DMS79 treated with DMSO at 0.1 percent for 48 hours (cell line): ENCODE measurements around the gene TREML1.
A peak's percentile ranks its signal among the peaks of the same experiment; 100 is the strongest.

Experiments used
- DNase-seq: peaks from one replicate; lab custom pipeline; 2025; lab: John Stamatoyannopoulos, UW

The TREML1 gene

GRCh38 chr6:41177695-41178094 is 23.5 kb upstream of the TREML1 start:
- no peak for DNase-seq

GRCh38 chr6:41177287-41177686 is 23.1 kb upstream of the TREML1 start:
- no peak for DNase-seq

GRCh38 chr6:41176189-41176588 is 22.0 kb upstream of the TREML1 start:
- no peak for DNase-seq

- DNase-seq, result no peak
These were observed 20.9 kb upstream of the TREML1 start for GRCh38 chr6:41175084-41175483.

- no peak for DNase-seq
These were observed 20.5 kb upstream of the TREML1 start for GRCh38 chr6:41174610-41175009.

- DNase-seq, result no peak
These were observed 17.8 kb upstream of the TREML1 start for GRCh38 chr6:41171908-41172307.

GRCh38 chr6:41170547-41171160 is 16.5 kb upstream of the TREML1 start:
- no peak for DNase-seq

GRCh38 chr6:41167173-41167963 is 13.2 kb upstream of the TREML1 start:
- no peak for DNase-seq

- no peak for DNase-seq
These were observed 10.5 kb upstream of the TREML1 start for GRCh38 chr6:41164551-41165120.

GRCh38 chr6:41163419-41163717 is 9.2 kb upstream of the TREML1 start:
- DNase-seq, result no peak

GRCh38 chr6:41162687-41163418 is 8.7 kb upstream of the TREML1 start, which contains the start of gene TREM2:
Gene TREM2, minus strand, starts transcription at chr6:41163116. Its CDS starts 34 bp downstream, at chr6:41163082.
- DNase-seq, result no peak

- no peak for DNase-seq
These were observed 7.9 kb upstream of the TREML1 start for GRCh38 chr6:41161851-41162552.

- DNase-seq, result no peak
These were observed 7.2 kb upstream of the TREML1 start for GRCh38 chr6:41161380-41161779.

GRCh38 chr6:41160933-41161332 is 6.8 kb upstream of the TREML1 start:
- no peak for DNase-seq

- peak; percentile 89 for DNase-seq
These were observed 5.4 kb upstream of the TREML1 start for GRCh38 chr6:41159415-41160082.

GRCh38 chr6:41157323-41157722 is 3.2 kb upstream of the TREML1 start:
- no peak for DNase-seq

- DNase-seq, result no peak
These were observed 2.6 kb upstream of the TREML1 start for GRCh38 chr6:41156771-41157170.

GRCh38 chr6:41156001-41156400 is 1.9 kb upstream of the TREML1 start:
- no peak for DNase-seq

GRCh38 chr6:41155132-41155805 is 1.1 kb upstream of the TREML1 start:
- DNase-seq, result no peak

- DNase-seq, result no peak
These were observed 696 bp downstream of the TREML1 start for GRCh38 chr6:41153451-41153850.

GRCh38 chr6:41150671-41151070 is 3.5 kb downstream of the TREML1 start:
- DNase-seq, result no peak
